BJ (cell line): ENCODE results near the gene PIAS3. TPM values are rescaled to one million over a fixed set of nuclear protein-coding genes. Genes with fewer than 3 reads are reported as not detected.
A peak's percentile ranks its signal among the peaks of the same experiment; 100 is the strongest.

Experiments used
- CTCF ChIA-PET: fragments of 350-600 bp; formaldehyde crosslinking; extraction: SDS; loops from one replicate; lab custom pipeline; 2021; ENCODE audit warnings: antibody characterized with exemption, inconsistent platforms; lab: Yijun Ruan, JAX
- POLR2A ChIA-PET: fragments of 300-600 bp; sonication (Branson Sonifier 250); formaldehyde crosslinking; extraction: SDS; loops from one replicate; lab custom pipeline; 2021; ENCODE audit warnings: antibody characterized with exemption; lab: Charles Lee
- DNase-seq: peaks from one replicate; pipeline ENCODE4 v3.0.0-alpha.2; 2011; ENCODE audit warnings: low read depth
- H3K27me3 ChIP-seq: 2 replicates; pipeline ENCODE4 v1.6.0; 2011; ENCODE audit warnings: low read length; ENCODE audit not compliant: control insufficient read depth, insufficient read depth
- H3K36me3 ChIP-seq: 2 replicates; pipeline ENCODE4 v1.5.1; 2011; ENCODE audit warnings: low read length; ENCODE audit not compliant: control insufficient read depth, insufficient read depth
- H3K4me3 ChIP-seq: 2 replicates; pipeline ENCODE4 v1.5.1; 2011; ENCODE audit warnings: low read depth, mild to moderate bottlenecking, control low read depth, low read length
- CTCF ChIP-seq: IDR thresholded peaks from 2 replicates; pipeline ENCODE4 v1.5.1; 2011; ENCODE audit warnings: low read depth, mild to moderate bottlenecking, control low read depth, inconsistent platforms, low read length, moderate library complexity; ENCODE audit not compliant: insufficient read depth
- polyA plus RNA-seq: library from polyadenylated mRNA; depleted of rRNA; stranded (reverse); fragments of >200 nt; gene quantifications from 2 replicates; pipeline ENCODE4 v1.2.3, GENCODE V29; 2011

Gene PIAS3
- polyA plus RNA-seq, 1 experiment, result 38.0 TPM

GRCh38 chr1:145891587-145892485 is 33.0 kb upstream of the PIAS3 start:
- H3K36me3 ChIP-seq, result no peaks in the 10 kb centered on the region

GRCh38 chr1:145891143-145891542 is 32.3 kb upstream of the PIAS3 start:
- H3K4me3 ChIP-seq, result no peak overlapping the region
- ChIA-PET CTCF (interaction anchor here (0.7 to 8.1 kb wide), 32 partner anchors 8 to 146 kb away, joined by 3 to 193 read pairs (median 8); partner anchors contain the start of genes ANKRD34A, ITGA10, LIX1L and NUDT17), POLR2A (no interaction called here)
- no peak for DNase-seq
- no peaks in the 10 kb centered on the region for H3K27me3 ChIP-seq
- TF ChIP-seq CTCF, result no peak
- H3K36me3 ChIP-seq, result no peaks in the 10 kb centered on the region

More at GRCh38 chr1:145891587-145892485, 33.0 kb upstream of the PIAS3 start:
- peak; percentile 93 for DNase-seq
- ChIA-PET CTCF (interaction anchor here (0.6 to 8.1 kb wide), 40 partner anchors 9 to 146 kb away, joined by 3 to 193 read pairs (median 6); partner anchors contain the start of genes ANKRD34A, ITGA10, LIX1L and NUDT17), POLR2A (interaction anchor here (0.8 kb wide), 1 partner anchor 16 kb away, joined by 3 read pairs; no protein-coding TSS in a partner anchor)
- Histone ChIP-seq H3K4me3 (no peak overlapping the region; the same call in 1 of the 2 replicates), H3K27me3 (no peaks in the 10 kb centered on the region)
- TF ChIP-seq CTCF, result peak; percentile 93

GRCh38 chr1:145889722-145890121 is 30.8 kb upstream of the PIAS3 start:
- no peak overlapping the region for H3K4me3 ChIP-seq
- ChIA-PET POLR2A (no interaction called here), CTCF (interaction anchor here (8.1 kb wide), 1 partner anchor 18 kb away, joined by 193 read pairs; the partner anchor contains the start of gene ITGA10)
- no peaks in the 10 kb centered on the region for H3K36me3 ChIP-seq
- no peak for TF ChIP-seq CTCF
- H3K27me3 ChIP-seq, result peaks cover 3% of the 10 kb centered on the region; the same call in 1 of the 2 replicates
- DNase-seq, result no peak

- H3K36me3 ChIP-seq, result no peaks in the 10 kb centered on the region
- H3K27me3 ChIP-seq, result peaks cover 3% of the 10 kb centered on the region; the same call in 1 of the 2 replicates
- TF ChIP-seq CTCF, result no peak
- no peak for DNase-seq
- ChIA-PET POLR2A (no interaction called here), CTCF (interaction anchor here (1.0 to 3.8 kb wide), 2 partner anchors 22 to 43 kb away, joined by 3 to 19 read pairs; partner anchors contain the start of genes ITGA10 and NUDT17)
- H3K4me3 ChIP-seq, result no peak overlapping the region
These were observed 28.8 kb upstream of the PIAS3 start for GRCh38 chr1:145887631-145888030.

- no peak for DNase-seq
- H3K36me3 ChIP-seq, result no peaks in the 10 kb centered on the region
- CTCF ChIA-PET, result interaction anchor here (3.8 kb wide), 1 partner anchor 23 kb away, joined by 19 read pairs; the partner anchor contains the start of gene ITGA10
- TF ChIP-seq CTCF, result no peak
- POLR2A ChIA-PET, result no interaction called here
- peaks cover 3% of the 10 kb centered on the region; the same call in 1 of the 2 replicates for H3K27me3 ChIP-seq
- H3K4me3 ChIP-seq, result no peak overlapping the region
These were observed 27.9 kb upstream of the PIAS3 start for GRCh38 chr1:145886816-145887215.
